Measurements from ENCODE around the gene SCG3.

The SCG3 gene

GRCh38 chr15:51678096-51678495 lies 3.2 kb upstream of the SCG3 start:
- no peak for DNase-seq (ENCODE audit: low spot score)

GRCh38 chr15:51680321-51680720 lies 982 bp upstream of the SCG3 start:
- DNase-seq (ENCODE audit: low spot score): no peak

- no peak for DNase-seq (ENCODE audit: low spot score)
These were observed 6.3 kb downstream of the SCG3 start for GRCh38 chr15:51687565-51687964.

- no peak for DNase-seq (ENCODE audit: low spot score)
These were observed 7.6 kb downstream of the SCG3 start for GRCh38 chr15:51688863-51689262.

- DNase-seq (ENCODE audit: low spot score): no peak
These were observed 10.9 kb downstream of the SCG3 start for GRCh38 chr15:51692154-51692553.

- DNase-seq (ENCODE audit: low spot score): no peak
These were observed 15.3 kb downstream of the SCG3 start for GRCh38 chr15:51696566-51696965.

- DNase-seq (ENCODE audit: low spot score): no peak
These were observed 15.9 kb downstream of the SCG3 start for GRCh38 chr15:51697163-51697562.

- no peak for DNase-seq (ENCODE audit: low spot score)
These were observed 18.1 kb downstream of the SCG3 start for GRCh38 chr15:51699373-51699772.

GRCh38 chr15:51702710-51703109 lies 21.4 kb downstream of the SCG3 start:
- DNase-seq (ENCODE audit: low spot score): no peak

GRCh38 chr15:51706291-51706690 lies 25.0 kb downstream of the SCG3 start:
- DNase-seq (ENCODE audit: low spot score): no peak

GRCh38 chr15:51706926-51707608 lies 25.8 kb downstream of the SCG3 start:
- DNase-seq (ENCODE audit: low spot score): no peak

GRCh38 chr15:51708013-51708412 lies 26.7 kb downstream of the SCG3 start:
- no peak for DNase-seq (ENCODE audit: low spot score)

- DNase-seq (ENCODE audit: low spot score): no peak
These were observed 27.7 kb downstream of the SCG3 start for GRCh38 chr15:51709031-51709430.

GRCh38 chr15:51714162-51714561 lies 32.9 kb downstream of the SCG3 start:
- no peak for DNase-seq (ENCODE audit: low spot score)

- DNase-seq (ENCODE audit: low spot score): no peak
These were observed 33.6 kb downstream of the SCG3 start for GRCh38 chr15:51714911-51715310.

- DNase-seq (ENCODE audit: low spot score): no peak
These were observed 36.9 kb downstream of the SCG3 start for GRCh38 chr15:51718219-51718618.

- no peak for DNase-seq (ENCODE audit: low spot score)
These were observed 37.4 kb downstream of the SCG3 start for GRCh38 chr15:51718746-51719145.

GRCh38 chr15:51720201-51720995 lies 39.1 kb downstream of the SCG3 start:
- DNase-seq (ENCODE audit: low spot score): no peak

GRCh38 chr15:51721199-51721960 lies 40.1 kb downstream of the SCG3 start:
- no peak for DNase-seq (ENCODE audit: low spot score)

GRCh38 chr15:51724199-51724598 lies 42.9 kb downstream of the SCG3 start:
- DNase-seq (ENCODE audit: low spot score): no peak

- no peak for DNase-seq (ENCODE audit: low spot score)
These were observed 43.4 kb downstream of the SCG3 start for GRCh38 chr15:51724673-51725072.

- DNase-seq (ENCODE audit: low spot score): peak; percentile 57
These were observed 45.2 kb downstream of the SCG3 start for GRCh38 chr15:51726302-51727073.
